OCI-LY3 (cell line): ENCODE results near the gene SCUBE1.

Experiments
- EZH2phosphoT487 ChIP-seq: fragments of 200-600 bp; shearing (Covaris generic); IDR thresholded peaks from 2 replicates; pipeline ENCODE4 v1.6.1; 2018; ENCODE audit warnings: antibody characterized with exemption, mixed run types, low read depth
- TF ChIP-seq, protein P1 (sequence below): fragments of 200-600, 300-600 bp; sonication (generic); IDR thresholded peaks from 2 replicates; pipeline ENCODE4 v1.5.1; 2014; ENCODE audit warnings: antibody characterized with exemption, low read length, low read depth

DNA sequence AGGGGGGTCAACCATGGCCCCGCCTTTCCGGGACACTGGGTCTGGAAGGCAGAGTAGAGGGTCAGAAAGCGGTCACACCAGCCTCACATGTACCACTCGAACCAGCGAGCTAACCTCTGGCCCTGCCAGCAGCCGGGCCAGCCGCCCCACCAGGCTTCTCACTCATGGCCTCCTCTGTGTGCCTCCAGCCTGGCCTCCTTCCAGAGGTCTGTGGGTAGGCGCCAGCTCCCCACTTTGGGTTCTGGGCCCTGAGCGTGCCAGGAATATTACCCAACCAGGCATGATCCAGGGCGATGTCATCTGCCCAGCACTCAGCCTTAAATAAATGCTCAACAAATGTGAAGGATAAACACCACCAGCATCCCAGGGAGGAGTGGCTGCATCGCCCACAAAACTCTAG is 5.8 kb downstream of the SCUBE1 start:
- TF ChIP-seq, protein P1, sequence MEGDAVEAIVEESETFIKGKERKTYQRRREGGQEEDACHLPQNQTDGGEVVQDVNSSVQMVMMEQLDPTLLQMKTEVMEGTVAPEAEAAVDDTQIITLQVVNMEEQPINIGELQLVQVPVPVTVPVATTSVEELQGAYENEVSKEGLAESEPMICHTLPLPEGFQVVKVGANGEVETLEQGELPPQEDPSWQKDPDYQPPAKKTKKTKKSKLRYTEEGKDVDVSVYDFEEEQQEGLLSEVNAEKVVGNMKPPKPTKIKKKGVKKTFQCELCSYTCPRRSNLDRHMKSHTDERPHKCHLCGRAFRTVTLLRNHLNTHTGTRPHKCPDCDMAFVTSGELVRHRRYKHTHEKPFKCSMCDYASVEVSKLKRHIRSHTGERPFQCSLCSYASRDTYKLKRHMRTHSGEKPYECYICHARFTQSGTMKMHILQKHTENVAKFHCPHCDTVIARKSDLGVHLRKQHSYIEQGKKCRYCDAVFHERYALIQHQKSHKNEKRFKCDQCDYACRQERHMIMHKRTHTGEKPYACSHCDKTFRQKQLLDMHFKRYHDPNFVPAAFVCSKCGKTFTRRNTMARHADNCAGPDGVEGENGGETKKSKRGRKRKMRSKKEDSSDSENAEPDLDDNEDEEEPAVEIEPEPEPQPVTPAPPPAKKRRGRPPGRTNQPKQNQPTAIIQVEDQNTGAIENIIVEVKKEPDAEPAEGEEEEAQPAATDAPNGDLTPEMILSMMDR = no peak
- TF ChIP-seq EZH2phosphoT487 = no peak
